ENCODE data around the gene VSTM5. TPM values are rescaled to one million over a fixed set of nuclear protein-coding genes. Genes with fewer than 3 reads are reported as not detected.

VSTM5 gene
- total and polyA plus RNA-seq, 2 of the 8 experiments (the other 6 are each of a cell fraction or from before 2014, with no cell fraction given), result 0.22 to 0.70 TPM

DNA sequence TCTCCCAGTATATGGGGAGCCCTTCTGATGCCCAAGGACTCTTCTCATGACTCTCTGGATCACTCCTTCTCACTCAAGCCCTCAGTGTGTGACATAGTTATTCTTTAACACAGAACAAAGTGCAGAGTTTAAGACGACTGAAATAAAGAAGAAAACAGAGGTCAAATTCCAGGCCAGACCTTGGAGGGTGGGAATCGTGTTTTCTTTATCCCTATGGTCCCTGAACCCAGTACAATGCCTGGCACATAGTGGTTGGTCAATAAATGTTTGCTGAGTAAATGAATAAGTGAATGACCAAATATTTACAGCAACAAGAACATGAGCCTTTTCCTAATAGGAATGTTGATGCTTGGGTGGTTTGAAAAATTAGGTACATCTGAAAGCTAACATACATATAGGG is 28.8 kb downstream of the VSTM5 start (continued):
- TF ChIP-seq NRF1 (IDR thresholded peaks at IDR 0.05; ENCODE audit: low read depth, low read length), result no peak
- TF ChIP-seq, protein P1, sequence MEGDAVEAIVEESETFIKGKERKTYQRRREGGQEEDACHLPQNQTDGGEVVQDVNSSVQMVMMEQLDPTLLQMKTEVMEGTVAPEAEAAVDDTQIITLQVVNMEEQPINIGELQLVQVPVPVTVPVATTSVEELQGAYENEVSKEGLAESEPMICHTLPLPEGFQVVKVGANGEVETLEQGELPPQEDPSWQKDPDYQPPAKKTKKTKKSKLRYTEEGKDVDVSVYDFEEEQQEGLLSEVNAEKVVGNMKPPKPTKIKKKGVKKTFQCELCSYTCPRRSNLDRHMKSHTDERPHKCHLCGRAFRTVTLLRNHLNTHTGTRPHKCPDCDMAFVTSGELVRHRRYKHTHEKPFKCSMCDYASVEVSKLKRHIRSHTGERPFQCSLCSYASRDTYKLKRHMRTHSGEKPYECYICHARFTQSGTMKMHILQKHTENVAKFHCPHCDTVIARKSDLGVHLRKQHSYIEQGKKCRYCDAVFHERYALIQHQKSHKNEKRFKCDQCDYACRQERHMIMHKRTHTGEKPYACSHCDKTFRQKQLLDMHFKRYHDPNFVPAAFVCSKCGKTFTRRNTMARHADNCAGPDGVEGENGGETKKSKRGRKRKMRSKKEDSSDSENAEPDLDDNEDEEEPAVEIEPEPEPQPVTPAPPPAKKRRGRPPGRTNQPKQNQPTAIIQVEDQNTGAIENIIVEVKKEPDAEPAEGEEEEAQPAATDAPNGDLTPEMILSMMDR (IDR thresholded peaks at IDR 0.05; ENCODE audit: control extremely low read depth in 1 of 3, insufficient read depth in 1 of 3, low read depth in 1 of 3, low read length in 3 of 3), result no peak
- no peak for TF ChIP-seq CHD2 (IDR thresholded peaks at IDR 0.05; ENCODE audit: low read length)
- no peak for TF ChIP-seq CREB1 (IDR thresholded peaks at IDR 0.05)
- TF ChIP-seq TAF1 (IDR thresholded peaks at IDR 0.05; ENCODE audit: low read depth, low read length), result no peak
